ENCODE results near the gene ERC2.

The ERC2 gene

DNA sequence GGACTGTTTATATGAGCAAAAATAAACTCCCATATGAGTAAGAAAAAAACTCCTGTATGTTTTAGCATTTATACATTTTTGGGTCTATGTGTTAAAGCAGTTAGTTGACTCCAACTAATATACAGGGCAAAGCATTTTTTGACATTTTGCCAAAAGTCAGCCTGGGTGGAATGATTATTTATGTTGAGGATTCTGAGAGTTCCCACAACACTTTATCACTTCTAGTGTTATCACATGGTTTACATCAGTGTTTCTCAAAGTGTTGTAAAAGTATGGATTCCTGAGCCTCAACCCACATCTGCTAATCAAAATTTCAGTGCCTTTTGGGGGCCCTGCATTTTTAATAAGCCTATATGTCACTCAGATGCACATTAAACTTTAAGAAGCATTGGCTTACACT is 643.9 kb downstream of the ERC2 start:
- no peak for DNase-seq (ENCODE audit: low read depth)

DNA sequence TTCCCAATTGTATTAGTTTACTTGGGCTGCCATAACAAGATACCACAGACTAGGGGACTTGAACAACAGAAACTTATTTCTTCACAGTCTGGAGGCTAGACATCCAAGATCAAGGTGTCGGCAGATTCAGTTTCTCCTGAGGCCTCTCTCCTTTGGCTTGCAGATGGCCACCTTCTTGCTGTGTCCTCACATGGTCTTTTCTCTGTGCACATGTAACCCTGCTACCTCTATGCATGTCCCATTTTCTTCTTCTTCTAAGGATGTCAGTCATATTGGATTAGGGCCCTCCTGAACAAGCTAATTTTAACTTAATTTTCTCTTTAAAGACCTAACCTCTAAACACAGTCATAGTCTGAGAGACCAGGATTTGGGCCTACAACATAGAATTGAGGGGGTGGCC is 644.4 kb downstream of the ERC2 start:
- no peak for DNase-seq (ENCODE audit: low read depth)

DNA sequence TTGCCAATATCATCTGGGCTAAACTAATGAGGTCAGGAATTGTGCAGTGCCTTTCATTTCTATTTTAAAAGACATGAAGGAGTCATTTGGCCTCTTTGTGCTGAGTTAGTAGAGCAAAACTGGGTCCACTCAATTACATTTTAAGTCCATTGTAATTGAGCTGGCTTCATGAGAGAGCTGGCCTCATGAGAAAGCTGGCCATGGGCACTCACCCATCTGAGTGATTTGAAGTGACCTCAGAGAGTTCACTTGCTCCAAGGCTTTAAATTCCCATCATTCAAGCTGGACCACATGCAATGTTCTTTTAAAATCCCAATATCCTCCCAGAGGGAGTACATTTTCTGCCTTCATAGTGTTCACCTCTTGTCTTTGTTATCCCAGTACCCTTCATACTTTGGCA is 645.3 kb downstream of the ERC2 start:
- DNase-seq (ENCODE audit: low read depth): no peak

DNA sequence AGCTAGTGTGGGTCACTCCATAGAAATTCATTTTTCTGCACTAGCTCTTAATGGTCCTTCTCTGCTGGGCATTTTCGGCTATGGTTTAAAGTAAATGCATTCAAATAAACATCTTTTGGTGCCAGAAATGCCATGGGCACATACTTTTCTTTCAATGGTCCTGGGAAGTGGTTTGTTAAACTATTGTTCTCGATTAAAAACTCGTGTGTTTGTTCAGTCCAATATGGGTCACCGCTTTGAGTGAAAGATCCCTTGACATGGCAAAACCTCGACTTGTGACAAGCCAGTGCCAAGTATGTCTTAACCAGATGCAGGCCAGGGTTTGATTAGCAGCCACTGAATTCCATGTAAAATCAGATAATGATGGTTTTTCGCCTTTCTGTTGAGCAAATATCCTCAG is 649.3 kb downstream of the ERC2 start:
- DNase-seq (ENCODE audit: low read depth): no peak

DNA sequence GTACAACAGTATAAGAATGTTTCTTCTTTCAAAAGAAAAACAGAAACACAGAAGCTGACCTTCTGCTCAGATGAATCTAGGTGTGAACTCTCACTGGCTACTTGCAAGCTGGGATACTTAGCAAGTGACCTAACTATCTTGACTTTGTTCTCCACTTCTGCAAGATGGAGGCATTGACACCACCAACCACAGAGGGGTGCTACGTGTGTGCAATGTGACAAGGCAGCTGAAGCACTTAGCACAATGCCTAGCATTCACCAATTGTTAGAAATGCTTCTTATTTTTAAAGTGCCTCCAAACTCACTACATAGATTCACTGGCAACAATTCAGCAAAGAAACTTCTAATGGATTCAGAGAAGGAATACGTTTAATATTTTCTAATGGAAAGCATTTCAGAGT is 649.8 kb downstream of the ERC2 start:
- DNase-seq (ENCODE audit: low read depth): no peak

DNA sequence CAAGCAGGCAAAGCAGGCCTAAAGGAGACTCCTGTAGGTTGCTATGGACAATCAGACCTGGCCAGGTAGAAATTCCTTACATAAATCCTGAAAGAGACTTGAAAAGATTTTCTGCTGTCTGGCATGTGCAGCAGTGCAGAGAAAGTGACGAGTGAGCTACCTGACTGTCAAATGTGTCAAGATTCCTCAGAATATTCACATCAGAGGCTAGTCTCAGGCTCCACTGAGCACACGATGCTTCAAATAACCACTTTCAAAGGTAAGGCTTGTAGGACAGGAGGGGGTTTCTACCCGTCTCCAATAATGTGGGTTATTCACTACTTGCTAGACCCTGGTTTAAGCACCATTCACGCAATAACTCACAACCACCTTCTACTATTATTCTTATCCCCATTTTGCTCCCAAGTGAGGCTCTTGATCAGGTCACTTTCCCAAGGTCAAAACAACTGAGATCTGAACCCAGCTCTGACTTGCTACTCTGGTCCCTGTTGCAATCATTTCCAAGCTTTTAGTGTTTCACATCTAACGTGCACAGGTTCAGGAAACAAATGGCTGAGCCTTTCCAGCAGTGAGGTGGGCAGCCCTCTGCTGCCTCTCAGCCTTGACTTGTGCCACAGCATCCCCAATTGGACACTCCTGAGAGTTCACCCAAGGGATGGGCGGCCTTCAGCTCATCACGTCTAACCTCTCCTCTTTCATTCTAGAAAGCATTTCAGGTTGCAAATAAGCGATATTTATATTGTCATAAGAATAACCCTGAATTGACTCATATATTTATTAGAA is 651.3 kb downstream of the ERC2 start:
- no peak for DNase-seq (ENCODE audit: low read depth)

DNA sequence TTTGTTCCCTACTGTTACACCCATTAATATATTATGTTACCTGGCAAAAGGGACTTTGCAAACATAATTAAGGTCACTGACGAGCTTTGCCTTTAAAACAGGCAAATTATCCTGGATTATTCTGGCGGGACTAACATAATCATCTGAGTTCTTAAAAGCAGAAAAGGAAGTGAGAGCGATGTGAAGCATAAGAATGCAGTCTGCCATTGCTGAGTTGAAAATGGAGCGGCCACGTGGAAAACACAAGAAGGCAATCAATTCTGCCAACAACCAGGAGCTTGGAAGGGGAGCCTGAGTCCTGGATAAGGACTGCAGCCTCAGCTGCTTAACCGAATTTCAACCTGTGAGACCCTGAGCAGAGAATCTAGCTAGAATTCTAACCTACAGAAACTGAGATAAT is 653.0 kb downstream of the ERC2 start:
- no peak for DNase-seq (ENCODE audit: low read depth)

DNA sequence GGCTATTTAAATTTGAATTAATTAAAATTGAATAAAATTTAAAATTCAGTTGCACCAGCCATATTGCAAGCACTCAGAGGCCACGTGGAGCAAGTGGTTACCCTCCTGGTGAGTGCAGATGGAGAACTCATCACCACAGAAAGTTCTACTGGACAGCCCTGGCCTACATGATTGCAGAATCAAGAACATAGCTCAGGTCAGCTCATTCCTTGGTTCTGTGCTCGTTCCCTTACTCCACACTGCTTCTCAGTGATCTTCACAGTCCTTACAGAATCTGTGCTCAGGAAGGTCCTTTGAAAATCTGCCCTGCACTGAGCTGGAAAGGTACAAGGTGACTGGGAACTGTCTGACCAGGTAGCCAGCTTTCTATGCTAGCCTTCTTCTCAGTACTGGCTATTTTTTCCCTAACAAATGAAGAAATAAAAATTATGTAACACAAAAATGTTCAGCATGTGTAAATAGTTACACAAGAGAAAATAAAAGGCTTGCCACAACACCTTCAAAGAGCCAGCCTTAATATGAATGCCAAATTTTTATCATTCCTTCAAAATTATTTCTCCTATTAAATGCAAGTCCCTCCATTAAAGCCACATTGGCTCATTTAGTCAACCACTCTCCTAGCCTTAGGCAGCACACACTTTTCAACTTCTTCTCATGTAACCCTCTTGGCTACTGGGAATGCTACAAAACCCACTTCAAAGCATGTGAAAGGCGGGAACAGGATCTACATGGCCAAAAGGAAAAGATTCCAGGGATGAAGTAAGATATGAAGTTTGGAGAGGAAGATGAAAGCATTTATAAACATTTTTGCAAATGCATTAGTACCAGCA is 654.8 kb downstream of the ERC2 start:
- DNase-seq (ENCODE audit: low read depth): no peak

DNA sequence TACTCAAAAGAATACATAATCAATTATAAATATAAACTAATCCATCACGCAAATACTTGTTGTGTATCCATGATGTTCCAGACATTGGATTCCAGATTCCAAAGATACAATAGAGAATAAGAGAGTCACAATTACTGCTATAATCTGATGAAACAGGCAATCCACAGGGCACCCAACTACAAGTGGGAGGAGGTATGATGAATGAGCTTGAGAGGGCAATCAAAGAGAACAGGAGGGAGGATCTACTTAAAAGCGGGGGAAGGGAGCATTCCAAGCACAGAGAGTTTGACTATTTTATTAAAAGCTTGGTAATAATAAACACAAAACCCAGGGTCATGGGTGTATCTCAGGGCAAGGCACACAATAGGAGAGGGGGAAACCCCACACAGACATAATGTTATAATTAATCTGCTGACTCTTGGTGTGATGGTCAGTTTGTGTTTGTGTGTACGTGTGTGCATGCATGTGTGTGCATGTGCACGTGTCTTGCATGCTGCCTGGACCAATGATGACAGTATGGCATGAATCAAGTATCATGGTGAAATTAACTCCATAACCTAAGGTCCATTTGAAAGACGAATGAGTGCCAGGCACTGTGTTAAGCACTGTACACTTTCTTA is 655.8 kb downstream of the ERC2 start:
- no peak for DNase-seq (ENCODE audit: low read depth)

DNA sequence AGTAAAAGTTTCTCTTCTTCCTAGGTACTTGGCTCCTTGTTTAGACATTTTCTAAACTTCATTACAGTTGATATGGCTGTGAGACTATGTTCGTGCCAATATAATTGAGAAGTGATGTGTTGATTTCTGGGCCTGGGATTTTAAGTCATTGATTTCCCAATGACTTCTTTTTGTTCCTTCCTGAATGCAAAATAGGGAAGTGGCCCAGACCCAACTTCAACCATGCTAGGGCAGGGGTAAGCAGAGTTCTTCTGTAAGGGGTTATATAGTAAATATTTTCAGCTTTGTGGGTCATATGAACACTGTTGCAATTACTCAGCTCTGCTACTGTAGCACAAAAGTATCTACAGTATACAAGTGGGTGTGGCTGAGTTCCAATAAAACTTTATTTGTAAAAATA is 661.1 kb downstream of the ERC2 start:
- DNase-seq (ENCODE audit: low read depth): no peak

DNA sequence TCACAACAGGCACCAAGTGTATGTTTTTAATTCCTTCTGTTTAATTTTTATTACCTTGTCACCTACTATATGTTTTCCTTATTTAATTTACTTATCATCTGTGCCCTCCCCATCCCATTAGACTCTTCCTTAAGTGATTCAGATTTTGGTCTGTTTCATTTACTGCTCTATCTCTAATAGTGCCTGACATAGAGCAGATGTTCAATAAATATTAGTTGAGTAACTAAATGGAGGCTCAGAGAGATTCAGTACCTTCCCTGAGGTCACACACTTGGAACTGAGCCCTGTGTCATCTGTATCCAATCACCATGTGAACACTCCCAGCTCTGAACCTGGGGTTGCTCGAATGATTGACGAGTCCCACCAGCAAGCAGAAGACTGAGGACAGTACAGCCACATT is 663.1 kb downstream of the ERC2 start:
- DNase-seq (ENCODE audit: low read depth): no peak

DNA sequence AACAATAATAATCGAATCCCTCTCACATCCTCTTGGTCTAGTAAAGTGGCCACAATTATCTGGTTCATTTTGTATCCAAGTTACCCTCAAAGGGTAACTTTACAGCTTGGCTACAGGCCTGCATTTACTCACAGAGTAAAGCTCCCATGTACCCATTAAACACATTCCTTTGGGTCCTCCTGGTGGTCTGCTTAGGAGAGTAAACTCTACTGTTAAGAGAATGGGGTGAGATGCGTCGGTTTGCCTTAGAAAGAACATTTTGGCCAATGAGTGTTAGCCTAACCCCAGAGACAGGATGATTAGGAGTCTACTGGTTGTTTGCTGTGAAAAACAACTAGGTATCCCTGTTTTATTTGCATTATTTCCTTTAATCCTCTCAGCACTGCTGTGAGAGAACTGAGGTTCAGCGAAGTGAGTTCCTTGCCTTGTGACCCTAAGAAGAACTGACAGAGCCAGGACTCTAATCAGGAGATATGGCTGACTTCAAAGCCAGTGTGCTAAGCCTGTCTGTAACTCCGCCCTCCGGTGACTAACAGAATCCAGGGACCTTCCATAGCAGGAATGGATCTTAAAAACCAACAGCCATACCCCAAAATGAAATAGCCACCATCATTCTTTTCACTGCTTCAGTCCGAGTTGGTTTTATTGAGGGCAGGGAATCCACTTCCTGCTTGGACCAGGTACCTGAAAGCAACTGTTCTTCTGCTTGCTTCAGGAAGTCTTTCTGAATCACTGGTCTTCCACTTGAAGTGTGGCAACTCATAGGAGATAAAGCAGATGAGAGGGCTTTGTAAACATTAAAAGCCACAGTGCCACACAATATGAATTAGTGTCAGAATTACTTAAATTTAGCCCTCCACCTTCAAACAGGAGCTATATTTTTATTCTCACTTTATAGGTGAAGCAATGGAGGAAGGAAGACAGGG is 663.8 kb downstream of the ERC2 start:
- DNase-seq (ENCODE audit: low read depth): no peak

DNA sequence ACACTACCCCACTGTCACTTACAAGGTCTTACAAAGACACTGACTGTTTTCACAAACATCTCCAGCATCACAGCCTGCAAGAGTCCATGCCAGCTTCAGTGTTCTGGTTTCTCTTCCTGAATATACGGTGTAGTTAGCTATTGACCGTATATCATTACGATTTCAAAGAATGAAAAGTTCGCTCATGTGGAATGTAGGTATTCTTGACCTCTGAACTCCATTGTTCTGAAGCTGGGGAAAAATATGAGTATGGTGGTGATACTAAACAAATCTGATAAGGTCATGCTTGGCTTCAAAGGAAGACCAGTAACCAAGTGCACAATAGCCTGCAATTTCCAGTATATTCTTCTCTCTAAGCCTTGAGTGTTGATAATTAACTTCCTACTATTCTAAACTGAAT is 665.5 kb downstream of the ERC2 start:
- DNase-seq (ENCODE audit: low read depth): no peak

DNA sequence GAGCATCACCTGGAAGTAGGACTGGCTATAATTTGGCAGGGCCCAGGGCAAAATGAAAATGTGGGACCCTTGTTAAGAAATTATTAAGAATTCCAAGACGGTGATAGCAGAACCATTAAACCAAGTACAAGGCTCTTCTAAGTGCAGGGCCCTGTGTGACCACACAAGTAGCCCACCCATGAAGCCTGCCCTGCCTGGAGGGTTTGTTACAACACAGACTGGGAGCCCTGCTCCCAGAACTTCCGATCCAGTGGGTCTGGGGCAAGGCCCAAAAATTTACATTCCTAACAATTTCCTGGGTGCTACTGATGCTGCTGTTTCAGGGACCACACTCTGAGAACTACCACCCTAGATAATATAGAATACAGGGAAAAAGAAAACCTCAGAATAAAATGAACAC is 666.6 kb downstream of the ERC2 start:
- DNase-seq (ENCODE audit: low read depth): no peak

DNA sequence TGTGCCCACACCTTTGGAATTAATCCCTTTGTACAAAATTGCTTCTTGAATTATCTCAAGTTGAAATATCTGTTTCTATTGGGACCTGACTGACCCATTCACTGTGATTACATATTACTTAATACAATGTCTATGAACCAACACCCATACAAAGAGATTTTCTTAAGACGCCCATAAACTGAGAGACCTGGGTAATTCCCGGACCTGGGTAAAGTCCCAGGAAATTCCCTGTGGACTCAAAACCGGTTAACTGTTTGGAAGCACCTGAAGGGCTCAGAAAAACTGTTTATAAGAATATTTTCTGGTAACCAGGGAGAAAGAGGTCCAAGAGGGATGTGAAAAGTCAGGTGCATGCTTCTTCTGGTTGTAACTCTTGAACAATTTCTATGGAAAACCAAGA is 667.2 kb downstream of the ERC2 start:
- DNase-seq (ENCODE audit: low read depth): no peak

DNA sequence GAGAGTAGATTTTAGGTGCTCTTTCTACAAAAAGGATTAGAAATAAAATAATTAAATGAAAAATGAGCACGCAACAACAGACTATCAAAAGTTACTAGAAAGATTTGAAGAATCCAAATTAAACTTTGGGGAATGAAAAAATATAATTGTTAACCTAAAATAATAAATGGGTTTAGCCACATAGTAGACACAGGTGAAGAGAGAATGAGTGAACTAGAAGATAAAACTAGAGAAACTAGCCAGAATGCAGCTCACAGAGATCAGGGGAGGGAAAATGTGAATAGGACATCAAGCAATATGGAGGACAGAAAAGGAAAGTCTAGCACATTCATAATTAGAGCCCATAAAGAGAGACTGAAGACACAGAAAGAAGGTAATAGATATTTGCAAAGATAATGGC is 670.5 kb downstream of the ERC2 start:
- no peak for DNase-seq (ENCODE audit: low read depth)

DNA sequence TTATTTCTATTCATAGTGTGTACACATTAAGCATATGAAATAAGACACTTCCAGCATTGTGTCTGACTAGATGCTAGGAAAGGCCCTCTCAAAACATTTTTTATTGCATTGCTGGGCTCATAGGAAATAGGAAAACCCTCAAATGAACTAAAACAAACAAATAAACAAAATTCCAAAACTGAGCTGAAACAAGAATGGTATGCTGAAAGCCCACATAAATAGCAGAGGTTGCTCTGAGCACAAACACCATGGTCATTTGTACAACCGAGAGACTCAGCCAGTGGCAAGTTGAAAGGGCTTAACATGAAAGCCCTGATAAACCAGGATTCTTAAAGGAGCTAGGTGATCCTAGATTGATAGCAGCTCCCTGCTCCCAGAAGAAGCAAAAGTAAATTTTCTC is 671.2 kb downstream of the ERC2 start:
- DNase-seq (ENCODE audit: low read depth): no peak

DNA sequence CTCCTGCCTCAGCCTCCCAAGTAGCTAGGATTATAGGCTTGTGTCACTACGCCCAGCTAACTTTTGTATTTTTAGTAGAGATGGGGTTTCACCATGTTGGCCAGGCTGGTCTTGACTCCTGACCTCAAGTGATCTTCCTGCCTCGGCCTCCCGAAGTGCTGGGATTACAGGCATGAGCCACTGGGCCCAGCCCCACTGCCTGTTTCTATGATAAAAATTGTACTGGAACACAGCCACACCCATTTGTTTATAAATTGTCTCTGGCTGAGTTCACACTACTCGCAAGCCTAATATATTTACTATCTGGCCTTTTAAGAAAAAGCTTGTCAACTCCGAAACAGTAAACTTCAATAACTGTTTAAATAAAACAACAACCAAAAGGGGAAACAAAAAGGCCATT is 671.7 kb downstream of the ERC2 start:
- DNase-seq (ENCODE audit: low read depth): no peak

DNA sequence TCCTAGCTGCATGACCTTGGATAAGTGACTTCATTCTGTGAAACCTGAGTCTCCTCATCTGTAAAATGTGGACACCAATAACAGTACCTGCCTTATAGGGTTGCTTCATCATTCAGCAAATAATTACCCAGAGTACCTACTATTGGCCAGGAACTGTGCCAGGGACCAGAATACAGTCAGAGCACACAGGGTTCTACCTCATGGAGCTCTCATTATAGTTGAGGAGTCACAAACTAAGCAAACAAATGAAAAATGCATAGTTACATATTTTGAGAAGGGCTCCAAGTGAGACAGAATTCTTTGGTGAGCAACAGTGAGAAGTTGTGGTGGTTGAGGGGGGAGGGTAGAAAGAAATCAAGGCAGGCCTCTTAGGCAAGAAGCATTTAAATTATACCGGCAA is 672.5 kb downstream of the ERC2 start:
- no peak for DNase-seq (ENCODE audit: low read depth)

DNA sequence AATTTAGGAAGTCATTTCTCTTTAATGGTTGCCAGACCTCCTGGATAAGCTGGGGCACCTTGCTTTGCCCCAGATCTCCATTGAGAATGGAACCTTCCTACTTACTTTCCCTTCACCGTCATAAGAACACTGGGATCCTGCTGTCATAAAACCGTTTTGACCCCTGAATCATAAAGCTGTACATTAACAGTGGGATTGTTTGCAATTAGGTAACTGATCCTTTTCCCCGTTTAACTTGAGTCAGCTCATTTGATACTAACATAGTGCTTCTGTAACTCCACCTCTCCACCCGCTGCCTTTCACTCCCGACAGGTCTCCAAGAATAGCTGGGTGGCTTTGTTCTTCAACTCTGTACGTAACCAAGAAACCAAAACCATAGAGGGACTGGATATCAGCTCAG is 673.0 kb downstream of the ERC2 start:
- no peak for DNase-seq (ENCODE audit: low read depth)

DNA sequence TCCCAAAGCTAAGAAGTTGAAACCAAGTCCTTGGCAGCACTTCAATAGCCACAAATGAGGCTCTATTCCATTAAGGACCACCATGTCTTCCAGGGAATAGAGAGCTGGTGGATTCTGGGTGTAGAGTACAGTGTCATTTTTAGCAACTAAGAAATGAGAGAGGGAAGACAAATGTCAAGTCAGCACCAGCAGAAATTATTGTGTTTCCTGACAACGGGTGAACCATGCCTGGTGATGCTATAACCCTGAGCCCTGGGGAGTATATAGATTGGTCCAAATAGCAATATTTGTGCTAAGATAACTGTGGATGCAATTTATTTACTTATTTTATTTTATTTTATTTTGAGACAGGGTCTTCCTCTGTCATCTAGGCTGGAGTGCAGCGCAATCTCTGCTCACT is 675.5 kb downstream of the ERC2 start:
- DNase-seq (ENCODE audit: low read depth): no peak

DNA sequence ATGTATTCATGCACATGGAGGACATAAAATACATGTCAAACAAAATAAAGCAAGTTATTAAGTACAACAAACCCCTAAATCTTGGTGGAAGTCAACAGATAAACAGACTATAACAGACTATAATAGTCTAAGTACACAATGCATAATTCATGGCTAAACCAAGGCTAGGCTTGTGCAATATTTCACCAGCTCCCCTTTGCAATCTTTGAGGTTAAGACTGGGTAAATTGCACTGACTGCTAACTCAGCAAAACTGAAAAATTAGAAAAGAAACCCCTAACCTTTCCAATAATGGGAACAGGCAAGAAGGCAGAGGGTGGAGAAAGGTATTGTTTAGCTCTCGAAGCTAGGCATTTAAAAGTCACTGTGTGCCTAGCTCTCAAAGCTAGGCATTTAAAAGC is 676.3 kb downstream of the ERC2 start:
- no peak for DNase-seq (ENCODE audit: low read depth)

All from stimulated activated CD8-positive, alpha-beta memory T cell treated with anti-CD3 and anti-CD28 coated beads, Interleukin-4, amount 100 ng/mL, for 24 hours (primary cell).